ENCODE data around the gene UGT2B28. TPM values are rescaled to one million over a fixed set of nuclear protein-coding genes. Genes with fewer than 3 reads are reported as not detected.
"Not testable (repeated sequence)": the region's sequence is repeated elsewhere in the genome, so short reads cannot be mapped to it uniquely, and the experiment has no call there.

Gene UGT2B28
- total and polyA plus RNA-seq, 12 donors: not detected

GRCh38 chr4:69322055-69322454 is 41.8 kb downstream of the UGT2B28 start:
- WGBS, 4 donors: 40 to 66% (median 43%) methylated on average over 2 of the region's 2 CpGs
- no peaks in the 10 kb centered on the region for H3K27me3 ChIP-seq
- no peaks in the 10 kb centered on the region for H3K4me1 ChIP-seq (replicated peaks in 1 of 2)
- H3K4me3 ChIP-seq: no peak overlapping the region
- TF ChIP-seq CTCF (IDR thresholded peaks at IDR 0.05) (no peak), POLR2A (IDR thresholded peaks at IDR 0.05) (no peak)
- H3K9me3 ChIP-seq (replicated peaks in 1 of 3): no peaks in the 10 kb centered on the region
- H3K36me3 ChIP-seq (replicated peaks in 1 of 2): no peaks in the 10 kb centered on the region
- intact Hi-C loops (cut with DNase I): loop anchor here in 1 of 2 donors (10.0 kb wide), 1 partner anchor 293 kb away; no protein-coding TSS in a partner anchor
- no peak overlapping the region for H3K27ac ChIP-seq
- no peak for DNase-seq

- no peak overlapping the region for H3K27ac ChIP-seq
- intact Hi-C loops (cut with DNase I): loop anchor here in 1 of 2 donors (10.0 kb wide), 1 partner anchor 292 kb away; no protein-coding TSS in a partner anchor
- H3K4me3 ChIP-seq: no peak overlapping the region
- H3K36me3 ChIP-seq (replicated peaks in 1 of 2): no peaks in the 10 kb centered on the region
- no peaks in the 10 kb centered on the region for H3K4me1 ChIP-seq (replicated peaks in 1 of 2)
- no peaks in the 10 kb centered on the region for H3K27me3 ChIP-seq
- no peak for DNase-seq
- TF ChIP-seq CTCF (IDR thresholded peaks at IDR 0.05) (no peak), POLR2A (IDR thresholded peaks at IDR 0.05) (no peak)
- 66 to 77% (median 72%) methylated on average over 2 of the region's 2 CpGs for WGBS, 4 donors
- no peaks in the 10 kb centered on the region for H3K9me3 ChIP-seq (replicated peaks in 1 of 3)
These were observed 43.0 kb downstream of the UGT2B28 start for GRCh38 chr4:69323284-69323683.

GRCh38 chr4:69330345-69331047 is 50.2 kb downstream of the UGT2B28 start:
- intact Hi-C loops (cut with DNase I): no loop called here
- H3K4me1 ChIP-seq (replicated peaks in 1 of 2): no peaks in the 10 kb centered on the region
- H3K27ac ChIP-seq: no peak overlapping the region
- H3K36me3 ChIP-seq (replicated peaks in 1 of 2): no peaks in the 10 kb centered on the region
- DNase-seq: no peak
- no peak for TF ChIP-seq POLR2A (IDR thresholded peaks at IDR 0.05)
- no peak for TF ChIP-seq CTCF (IDR thresholded peaks at IDR 0.05)
- H3K9me3 ChIP-seq (replicated peaks in 1 of 3): no peaks in the 10 kb centered on the region
- no peak overlapping the region for H3K4me3 ChIP-seq
- WGBS, 4 donors: 67 to 84% (median 75%) methylated on average over 4 of the region's 4 CpGs
- no peaks in the 10 kb centered on the region for H3K27me3 ChIP-seq

- H3K9me3 ChIP-seq (replicated peaks in 1 of 3); H3K4me1 ChIP-seq (replicated peaks in 1 of 2); H3K27me3 ChIP-seq; H3K36me3 ChIP-seq (replicated peaks in 1 of 2); H3K4me3 ChIP-seq; intact Hi-C loops (cut with DNase I); DNase-seq; H3K27ac ChIP-seq: not testable (repeated sequence)
- 82 to 87% (median 84%) methylated on average over 2 of the region's 2 CpGs for WGBS, 4 donors
These were observed 51.0 kb downstream of the UGT2B28 start for GRCh38 chr4:69331304-69331703.

- H3K27ac ChIP-seq; H3K27me3 ChIP-seq; H3K4me3 ChIP-seq; H3K9me3 ChIP-seq (replicated peaks in 1 of 3); H3K36me3 ChIP-seq (replicated peaks in 1 of 2); DNase-seq; H3K4me1 ChIP-seq (replicated peaks in 1 of 2); intact Hi-C loops (cut with DNase I): not testable (repeated sequence)
These were observed 55.2 kb downstream of the UGT2B28 start for GRCh38 chr4:69335485-69335884.

GRCh38 chr4:69343114-69343513 is 62.8 kb downstream of the UGT2B28 start:
- H3K9me3 ChIP-seq (replicated peaks in 1 of 3); H3K36me3 ChIP-seq (replicated peaks in 1 of 2); DNase-seq; H3K27me3 ChIP-seq; H3K27ac ChIP-seq; H3K4me3 ChIP-seq; intact Hi-C loops (cut with DNase I); H3K4me1 ChIP-seq (replicated peaks in 1 of 2): not testable (repeated sequence)
- WGBS, 4 donors: 63 to 80% (median 76%) methylated on average over 2 of the region's 2 CpGs

GRCh38 chr4:69343558-69344420 is 63.5 kb downstream of the UGT2B28 start:
- WGBS, 4 donors: 55 to 64% (median 61%) methylated on average over 8 of the region's 8 CpGs
- intact Hi-C loops (cut with DNase I); H3K27me3 ChIP-seq; H3K4me3 ChIP-seq; H3K4me1 ChIP-seq (replicated peaks in 1 of 2); H3K27ac ChIP-seq; H3K9me3 ChIP-seq (replicated peaks in 1 of 3); H3K36me3 ChIP-seq (replicated peaks in 1 of 2); DNase-seq: not testable (repeated sequence)
